Measurements from ENCODE around the gene ORAI2.

DNA sequence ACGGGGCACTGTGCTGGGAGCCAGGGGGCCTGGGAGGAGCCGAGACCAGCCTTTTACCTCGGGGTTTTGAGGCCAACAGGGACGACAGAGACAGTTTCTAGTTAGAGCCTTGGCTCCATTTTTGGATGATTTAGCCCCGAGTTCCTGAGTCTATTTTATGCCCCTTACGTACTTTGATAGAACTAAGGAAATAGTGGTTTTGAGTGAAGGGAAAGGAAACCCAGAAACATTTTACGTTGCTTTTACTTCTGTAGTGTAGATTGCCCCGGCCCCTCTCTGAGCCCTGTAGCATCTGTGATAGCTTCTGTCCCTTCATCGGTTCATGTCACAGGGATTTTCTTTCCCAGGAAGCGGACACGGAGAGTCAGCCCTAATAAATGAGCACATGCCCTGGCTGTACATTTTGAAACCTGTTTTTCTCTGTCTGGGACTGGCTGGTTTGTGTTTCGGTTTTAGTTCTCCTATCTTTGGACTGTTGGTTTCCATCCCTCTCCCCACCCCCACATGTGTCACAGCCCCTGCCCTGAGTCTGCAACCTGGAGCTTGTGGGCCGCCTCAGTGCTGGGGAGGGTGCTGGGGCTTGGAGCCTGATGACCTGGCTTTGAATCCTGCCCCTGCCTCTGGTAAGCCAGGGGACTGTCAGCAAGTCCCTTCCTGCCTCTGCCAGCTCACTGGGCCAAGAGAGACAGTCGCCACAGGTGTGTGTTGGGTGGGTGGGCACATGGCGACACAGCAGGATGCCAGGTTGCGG, 6.9 kb upstream of the ORAI2 start:
- TF ChIP-seq, protein P1, sequence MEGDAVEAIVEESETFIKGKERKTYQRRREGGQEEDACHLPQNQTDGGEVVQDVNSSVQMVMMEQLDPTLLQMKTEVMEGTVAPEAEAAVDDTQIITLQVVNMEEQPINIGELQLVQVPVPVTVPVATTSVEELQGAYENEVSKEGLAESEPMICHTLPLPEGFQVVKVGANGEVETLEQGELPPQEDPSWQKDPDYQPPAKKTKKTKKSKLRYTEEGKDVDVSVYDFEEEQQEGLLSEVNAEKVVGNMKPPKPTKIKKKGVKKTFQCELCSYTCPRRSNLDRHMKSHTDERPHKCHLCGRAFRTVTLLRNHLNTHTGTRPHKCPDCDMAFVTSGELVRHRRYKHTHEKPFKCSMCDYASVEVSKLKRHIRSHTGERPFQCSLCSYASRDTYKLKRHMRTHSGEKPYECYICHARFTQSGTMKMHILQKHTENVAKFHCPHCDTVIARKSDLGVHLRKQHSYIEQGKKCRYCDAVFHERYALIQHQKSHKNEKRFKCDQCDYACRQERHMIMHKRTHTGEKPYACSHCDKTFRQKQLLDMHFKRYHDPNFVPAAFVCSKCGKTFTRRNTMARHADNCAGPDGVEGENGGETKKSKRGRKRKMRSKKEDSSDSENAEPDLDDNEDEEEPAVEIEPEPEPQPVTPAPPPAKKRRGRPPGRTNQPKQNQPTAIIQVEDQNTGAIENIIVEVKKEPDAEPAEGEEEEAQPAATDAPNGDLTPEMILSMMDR (IDR thresholded peaks at IDR 0.05), result no peak
- no peak for TF ChIP-seq NPAS2 (CRISPR knock-in tag; IDR thresholded peaks at IDR 0.05; ENCODE audit: borderline replicate concordance)
- no peak for TF ChIP-seq ZFP36 (IDR thresholded peaks at IDR 0.05; ENCODE audit: borderline replicate concordance, partially characterized antibody)
- TF ChIP-seq, protein P2, sequence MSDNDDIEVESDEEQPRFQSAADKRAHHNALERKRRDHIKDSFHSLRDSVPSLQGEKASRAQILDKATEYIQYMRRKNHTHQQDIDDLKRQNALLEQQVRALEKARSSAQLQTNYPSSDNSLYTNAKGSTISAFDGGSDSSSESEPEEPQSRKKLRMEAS (IDR thresholded peaks at IDR 0.05), result no peak
- TF ChIP-seq, protein P3, sequence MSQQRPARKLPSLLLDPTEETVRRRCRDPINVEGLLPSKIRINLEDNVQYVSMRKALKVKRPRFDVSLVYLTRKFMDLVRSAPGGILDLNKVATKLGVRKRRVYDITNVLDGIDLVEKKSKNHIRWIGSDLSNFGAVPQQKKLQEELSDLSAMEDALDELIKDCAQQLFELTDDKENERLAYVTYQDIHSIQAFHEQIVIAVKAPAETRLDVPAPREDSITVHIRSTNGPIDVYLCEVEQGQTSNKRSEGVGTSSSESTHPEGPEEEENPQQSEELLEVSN (IDR thresholded peaks at IDR 0.05; ENCODE audit: borderline replicate concordance, low read depth), result no peak
- no peak for TF ChIP-seq RAD21 (conservative IDR thresholded peaks at IDR 0.05 in 1 of 2, IDR thresholded peaks at IDR 0.05 in 1 of 2)
- TF ChIP-seq MAZ (IDR thresholded peaks at IDR 0.05; ENCODE audit: borderline replicate concordance, low read depth, low read length), result no peak
- TF ChIP-seq EP300 (IDR thresholded peaks at IDR 0.05), result no peak
- TF ChIP-seq RCOR1 (IDR thresholded peaks at IDR 0.05; ENCODE audit: low read depth, low read length), result no peak
- TF ChIP-seq, protein P4, sequence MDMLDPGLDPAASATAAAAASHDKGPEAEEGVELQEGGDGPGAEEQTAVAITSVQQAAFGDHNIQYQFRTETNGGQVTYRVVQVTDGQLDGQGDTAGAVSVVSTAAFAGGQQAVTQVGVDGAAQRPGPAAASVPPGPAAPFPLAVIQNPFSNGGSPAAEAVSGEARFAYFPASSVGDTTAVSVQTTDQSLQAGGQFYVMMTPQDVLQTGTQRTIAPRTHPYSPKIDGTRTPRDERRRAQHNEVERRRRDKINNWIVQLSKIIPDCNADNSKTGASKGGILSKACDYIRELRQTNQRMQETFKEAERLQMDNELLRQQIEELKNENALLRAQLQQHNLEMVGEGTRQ (IDR thresholded peaks at IDR 0.05), result no peak
- TF ChIP-seq RNF2 (IDR thresholded peaks at IDR 0.05; ENCODE audit: borderline replicate concordance, low read depth), result no peak
- TF ChIP-seq POLR2AphosphoS2 (conservative IDR thresholded peaks at IDR 0.05; ENCODE audit: low read length), result no peak
